Karpas-422 (cell line): ENCODE measurements around the gene FCER1G. TPM values are rescaled to one million over a fixed set of nuclear protein-coding genes. Genes with fewer than 3 reads are reported as not detected.
A peak's percentile ranks its signal among the peaks of the same experiment; 100 is the strongest.

ENCODE experiments used
- DNase-seq: peaks from one replicate; pipeline ENCODE4 v3.0.0-alpha.2; 2015
- H2AFZ ChIP-seq: fragments of 200-600 bp; sonication (generic); 2 replicates; pipeline ENCODE4 v1.6.1; 2014; ENCODE audit warnings: antibody characterized with exemption, low read length, mixed read lengths
- H3K27ac ChIP-seq: fragments of 200-600 bp; sonication (generic); 2 replicates; pipeline ENCODE4 v1.5.1; 2014; ENCODE audit warnings: mild to moderate bottlenecking, low read length, moderate library complexity
- H3K27me3 ChIP-seq: fragments of 200-600 bp; sonication (generic); 2 replicates; pipeline ENCODE4 v1.6.1; 2014; ENCODE audit warnings: low read length, mixed read lengths
- H3K36me3 ChIP-seq: fragments of 200-600 bp; sonication (generic); 2 replicates; pipeline ENCODE4 v1.6.1; 2014; ENCODE audit warnings: low read length, mixed read lengths; ENCODE audit not compliant: insufficient read depth
- H3K4me1 ChIP-seq: fragments of 200-600 bp; sonication (generic); 2 replicates; pipeline ENCODE4 v1.6.1; 2014; ENCODE audit warnings: mild to moderate bottlenecking, low read length, mixed read lengths
- H3K4me2 ChIP-seq: fragments of 200-600 bp; sonication (generic); 2 replicates; pipeline ENCODE4 v1.6.1; 2014; ENCODE audit warnings: low read length, low read depth, mild to moderate bottlenecking; ENCODE audit not compliant: poor library complexity, severe bottlenecking
- H3K4me3 ChIP-seq: fragments of 200-600 bp; sonication (generic); 2 replicates; pipeline ENCODE4 v1.5.1; 2014; ENCODE audit warnings: mild to moderate bottlenecking, antibody characterized with exemption, low read length, mixed read lengths
- H3K79me2 ChIP-seq: fragments of 200-600 bp; sonication (generic); 2 replicates; pipeline ENCODE4 v1.6.1; 2014; ENCODE audit warnings: mild to moderate bottlenecking, low read length, mixed read lengths
- H3K9ac ChIP-seq: fragments of 200-600 bp; sonication (generic); 2 replicates; pipeline ENCODE4 v1.6.0; 2014; ENCODE audit warnings: low read length
- H3K9me2 ChIP-seq: fragments of 200-600 bp; sonication (generic), shearing (Covaris generic); replicated peaks from 2 replicates; pipeline ENCODE4 v1.6.0; 2014; ENCODE audit warnings: mild to moderate bottlenecking, low read length, moderate library complexity; ENCODE audit not compliant: insufficient read depth
- H3K9me3 ChIP-seq: fragments of 300-700, 200-600 bp; sonication (generic); 2 replicates; pipeline ENCODE4 v1.6.1; 2014; ENCODE audit warnings: low read length, mixed read lengths
- H4K20me1 ChIP-seq: fragments of 200-600 bp; sonication (generic); 2 replicates; pipeline ENCODE4 v1.6.1; 2014; ENCODE audit warnings: mild to moderate bottlenecking, antibody characterized with exemption, low read length, low read depth; ENCODE audit not compliant: insufficient read depth
- total RNA-seq: library from RNA; depleted of rRNA; stranded (reverse); fragments of >200 nt; shearing (Covaris generic); gene quantifications from 2 replicates; pipeline ENCODE4 v1.2.3, GENCODE V29; 2014; ENCODE audit warnings: low replicate concordance

Gene FCER1G
- total RNA-seq, 1 experiment from 2014 or later = not detected

- Histone ChIP-seq H4K20me1 (no peaks in the 10 kb centered on the region), H3K79me2 (peaks cover 15% of the 10 kb centered on the region), H2AFZ (no peak overlapping the region), H3K27me3 (no peaks in the 10 kb centered on the region), H3K9ac (no peak overlapping the region), H3K4me1 (peaks cover 37% of the 10 kb centered on the region), H3K4me3 (no peak overlapping the region), H3K36me3 (no peaks in the 10 kb centered on the region), H3K27ac (no peak overlapping the region), H3K4me2 (no peak overlapping the region), H3K9me3 (no peaks in the 10 kb centered on the region), H3K9me2 (no peaks in the 10 kb centered on the region)
- no peak for DNase-seq
Observed at GRCh38 chr1:161179698-161180097, 35.4 kb upstream of the FCER1G start.

GRCh38 chr1:161180639-161181038, 34.5 kb upstream of the FCER1G start:
- DNase-seq = peak; percentile 61
- Histone ChIP-seq H3K9me2 (no peaks in the 10 kb centered on the region), H3K27me3 (no peaks in the 10 kb centered on the region), H3K36me3 (no peaks in the 10 kb centered on the region), H2AFZ (no peak overlapping the region), H3K9me3 (no peaks in the 10 kb centered on the region), H3K4me2 (no peak overlapping the region), H3K27ac (no peak overlapping the region), H4K20me1 (no peaks in the 10 kb centered on the region), H3K79me2 (peaks cover 13% of the 10 kb centered on the region), H3K9ac (no peak overlapping the region), H3K4me1 (peaks cover 45% of the 10 kb centered on the region), H3K4me3 (no peak overlapping the region)

GRCh38 chr1:161182214-161182613, 32.9 kb upstream of the FCER1G start:
- H3K4me1 ChIP-seq = peaks cover 48% of the 10 kb centered on the region
- no peaks in the 10 kb centered on the region; the same call in 1 of the 2 replicates for H3K79me2 ChIP-seq
- H3K9ac ChIP-seq = no peak overlapping the region
- no peaks in the 10 kb centered on the region for H3K9me3 ChIP-seq
- no peak overlapping the region for H3K27ac ChIP-seq
- no peak for DNase-seq
- H3K9me2 ChIP-seq = no peaks in the 10 kb centered on the region
- H3K36me3 ChIP-seq = no peaks in the 10 kb centered on the region
- no peak overlapping the region for H3K4me3 ChIP-seq
- no peak overlapping the region for H3K4me2 ChIP-seq
- H2AFZ ChIP-seq = no peak overlapping the region
- H4K20me1 ChIP-seq = no peaks in the 10 kb centered on the region
- H3K27me3 ChIP-seq = no peaks in the 10 kb centered on the region

GRCh38 chr1:161185282-161185682, 29.8 kb upstream of the FCER1G start:
- peak overlapping the region; percentile 98 for H3K27ac ChIP-seq
- H3K36me3 ChIP-seq = no peaks in the 10 kb centered on the region
- no peaks in the 10 kb centered on the region for H3K27me3 ChIP-seq
- H3K79me2 ChIP-seq = no peaks in the 10 kb centered on the region
- peaks cover 41% of the 10 kb centered on the region for H3K4me1 ChIP-seq
- H2AFZ ChIP-seq = peak overlapping the region; percentile 42; the same call in 1 of the 2 replicates
- DNase-seq = peak; percentile 94
- H3K4me2 ChIP-seq = peak overlapping the region; percentile 74
- H4K20me1 ChIP-seq = no peaks in the 10 kb centered on the region
- no peaks in the 10 kb centered on the region for H3K9me2 ChIP-seq
- no peaks in the 10 kb centered on the region for H3K9me3 ChIP-seq
- H3K9ac ChIP-seq = peak overlapping the region; percentile 58
- peak overlapping the region; percentile 58; the same call in 1 of the 2 replicates for H3K4me3 ChIP-seq

GRCh38 chr1:161185732-161186311, 29.3 kb upstream of the FCER1G start:
- DNase-seq = peak; percentile 92
- no peaks in the 10 kb centered on the region for H3K9me3 ChIP-seq
- H4K20me1 ChIP-seq = no peaks in the 10 kb centered on the region
- peak overlapping the region; percentile 42; the same call in 1 of the 2 replicates for H2AFZ ChIP-seq
- H3K9ac ChIP-seq = peak overlapping the region; percentile 58
- H3K9me2 ChIP-seq = no peaks in the 10 kb centered on the region
- H3K4me3 ChIP-seq = peak overlapping the region; percentile 58
- H3K4me2 ChIP-seq = peak overlapping the region; percentile 74
- H3K27me3 ChIP-seq = no peaks in the 10 kb centered on the region
- peak overlapping the region; percentile 98 for H3K27ac ChIP-seq
- peaks cover 41% of the 10 kb centered on the region for H3K4me1 ChIP-seq
- no peaks in the 10 kb centered on the region for H3K36me3 ChIP-seq
- H3K79me2 ChIP-seq = no peaks in the 10 kb centered on the region

GRCh38 chr1:161187311-161187710, 27.8 kb upstream of the FCER1G start:
- H3K4me2 ChIP-seq = no peak overlapping the region
- no peaks in the 10 kb centered on the region for H3K79me2 ChIP-seq
- no peaks in the 10 kb centered on the region for H4K20me1 ChIP-seq
- no peak for DNase-seq
- no peaks in the 10 kb centered on the region for H3K36me3 ChIP-seq
- no peak overlapping the region for H3K9ac ChIP-seq
- H3K9me3 ChIP-seq = no peaks in the 10 kb centered on the region
- H3K4me3 ChIP-seq = no peak overlapping the region
- H3K9me2 ChIP-seq = no peaks in the 10 kb centered on the region
- H2AFZ ChIP-seq = peak overlapping the region; percentile 81
- H3K27me3 ChIP-seq = no peaks in the 10 kb centered on the region
- peak overlapping the region; percentile 98 for H3K27ac ChIP-seq
- H3K4me1 ChIP-seq = peaks cover 43% of the 10 kb centered on the region

- Histone ChIP-seq H4K20me1 (no peaks in the 10 kb centered on the region), H3K27ac (no peak overlapping the region), H3K9ac (no peak overlapping the region), H3K36me3 (no peaks in the 10 kb centered on the region), H3K79me2 (no peaks in the 10 kb centered on the region), H2AFZ (no peak overlapping the region), H3K27me3 (no peaks in the 10 kb centered on the region), H3K9me3 (no peaks in the 10 kb centered on the region), H3K4me2 (no peak overlapping the region), H3K4me1 (peaks cover 47% of the 10 kb centered on the region), H3K4me3 (no peak overlapping the region), H3K9me2 (no peaks in the 10 kb centered on the region)
- no peak for DNase-seq
Observed at GRCh38 chr1:161188381-161188780, 26.7 kb upstream of the FCER1G start.

GRCh38 chr1:161189036-161189435, 26.1 kb upstream of the FCER1G start:
- Histone ChIP-seq H3K27ac (no peak overlapping the region), H3K4me1 (peaks cover 42% of the 10 kb centered on the region), H3K9me2 (no peaks in the 10 kb centered on the region), H3K4me3 (no peak overlapping the region), H3K36me3 (no peaks in the 10 kb centered on the region), H3K27me3 (no peaks in the 10 kb centered on the region), H2AFZ (no peak overlapping the region), H3K4me2 (no peak overlapping the region), H3K9ac (no peak overlapping the region), H3K9me3 (no peaks in the 10 kb centered on the region), H3K79me2 (no peaks in the 10 kb centered on the region), H4K20me1 (no peaks in the 10 kb centered on the region)
- DNase-seq = no peak
